Activated effector memory CD4-positive, alpha-beta T cell treated with anti-CD3 and anti-CD28 coated beads, Interleukin-2, amount 50 U/mL, for 16 hours (primary cell): ENCODE measurements around the gene ZNF385B.
"Not testable (repeated sequence)": the region's sequence is repeated elsewhere in the genome, so short reads cannot be mapped to it uniquely, and the experiment has no call there.

Experiments used
- DNase-seq: peaks from one replicate; pipeline ENCODE4 v3.0.0-alpha.2; 2020

Gene ZNF385B

DNA sequence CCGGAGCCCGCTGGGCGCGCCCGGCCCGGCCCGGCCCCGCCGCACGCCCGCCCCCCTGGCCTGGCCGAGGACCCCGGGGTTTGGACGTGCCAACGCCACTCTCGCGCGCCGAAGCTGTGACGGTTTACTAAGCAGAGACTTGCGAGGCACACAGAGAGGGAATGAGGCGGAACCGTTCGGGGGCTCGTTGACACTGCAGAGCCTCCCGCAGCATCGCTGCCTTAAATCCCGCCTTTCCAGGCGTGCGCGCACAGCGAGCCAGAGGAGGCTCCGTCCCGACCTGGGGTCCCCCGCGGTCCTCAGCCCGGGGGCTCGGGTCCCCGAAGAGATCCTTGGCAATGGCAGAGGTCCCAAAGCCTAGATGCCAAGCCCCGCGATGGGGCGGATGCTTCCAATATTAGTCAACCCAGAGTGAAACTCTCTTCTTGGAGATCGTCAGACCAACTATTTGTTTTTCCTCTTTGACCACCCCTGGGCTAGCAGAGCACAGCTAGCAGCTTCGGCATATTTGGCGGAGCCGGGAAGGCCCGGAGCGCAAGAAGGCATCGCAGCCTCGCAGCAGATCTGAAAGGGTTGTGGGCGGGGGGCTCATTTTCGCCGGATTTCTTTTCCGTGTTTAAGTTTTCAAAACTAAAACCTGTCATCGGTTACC lies at the start of gene ZNF385B:
Gene ZNF385B, minus strand, starts transcription at position 197 of the 652 bp plus-strand sequence.
- no peak for DNase-seq

DNA sequence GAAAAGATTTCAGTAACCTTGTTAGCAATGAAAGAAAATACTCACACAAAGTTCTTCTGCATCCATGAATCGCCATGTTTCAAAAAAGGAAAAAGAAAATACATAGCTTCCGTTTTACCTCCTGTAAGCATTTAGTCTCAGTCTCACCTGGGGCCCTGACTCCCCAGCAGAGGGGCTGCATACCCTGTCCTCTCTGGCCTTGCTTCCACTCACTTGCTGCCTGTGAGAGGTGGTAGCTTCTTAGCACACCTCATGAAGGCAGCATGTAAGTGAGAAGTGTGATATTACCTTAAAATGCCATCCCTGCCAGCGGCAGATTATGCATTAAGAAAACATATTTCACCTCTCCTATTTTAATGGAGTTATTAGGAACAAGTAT lies 49.3 kb upstream of the ZNF385B start:
- no peak for DNase-seq

DNA sequence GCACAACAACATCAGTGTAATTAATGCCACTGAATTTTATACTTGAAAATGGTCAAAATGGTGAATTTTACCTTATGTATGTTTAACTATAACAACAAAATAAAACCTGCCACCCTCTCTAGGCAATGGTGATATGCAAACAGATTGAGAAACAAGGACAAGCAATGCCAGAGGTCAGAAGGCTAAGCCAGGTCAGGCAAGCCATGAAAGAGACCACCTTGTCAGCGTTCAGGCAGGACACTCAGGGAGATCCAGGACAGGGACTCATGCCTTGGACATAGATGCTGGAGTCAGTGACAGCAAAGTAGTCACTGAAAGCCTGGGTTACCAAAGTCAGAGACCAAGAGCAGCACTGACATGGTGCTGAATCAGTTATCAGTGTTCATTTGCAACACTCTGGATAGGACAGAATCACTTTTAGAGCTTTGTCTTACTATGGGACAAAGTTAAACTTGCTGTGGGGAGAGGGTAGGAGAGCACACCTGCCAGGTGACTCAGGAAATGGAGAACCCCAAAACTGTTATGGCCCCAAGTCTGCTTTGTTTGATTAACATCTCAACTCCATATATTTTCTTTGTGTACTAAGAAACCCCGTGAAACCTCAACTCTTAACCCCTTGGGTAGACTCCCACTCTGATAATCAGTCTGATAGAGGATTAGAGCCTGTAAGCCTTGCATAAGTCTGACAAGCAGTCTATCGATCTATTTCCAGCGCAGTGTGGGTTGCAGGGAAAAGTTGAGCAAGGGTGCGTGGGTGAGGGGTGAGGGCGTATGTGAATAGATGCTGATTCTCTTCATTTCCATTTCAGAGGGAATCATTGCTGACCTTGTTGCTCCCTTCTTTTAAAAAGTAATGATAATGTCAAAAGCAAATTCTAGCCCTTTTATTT lies 48.7 kb upstream of the ZNF385B start:
- no peak for DNase-seq

DNA sequence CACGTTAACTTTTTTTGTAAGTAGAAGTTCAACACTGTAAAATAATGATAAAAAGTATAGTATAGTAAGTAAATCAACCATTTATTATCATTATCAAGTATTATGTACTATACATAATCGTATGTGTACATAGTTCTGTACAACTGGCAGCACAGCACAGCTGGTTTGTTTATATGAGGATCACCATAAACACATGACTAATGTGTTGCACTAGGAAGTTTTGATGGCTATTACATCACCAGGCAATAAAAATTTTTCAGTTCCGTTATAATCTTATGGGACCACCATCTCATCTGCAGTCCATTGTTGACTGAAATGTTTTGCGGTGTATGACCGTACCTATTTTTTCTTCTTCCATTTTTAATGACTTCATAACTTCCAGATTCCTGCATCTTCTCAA lies 39.2 kb upstream of the ZNF385B start:
- no peak for DNase-seq

DNA sequence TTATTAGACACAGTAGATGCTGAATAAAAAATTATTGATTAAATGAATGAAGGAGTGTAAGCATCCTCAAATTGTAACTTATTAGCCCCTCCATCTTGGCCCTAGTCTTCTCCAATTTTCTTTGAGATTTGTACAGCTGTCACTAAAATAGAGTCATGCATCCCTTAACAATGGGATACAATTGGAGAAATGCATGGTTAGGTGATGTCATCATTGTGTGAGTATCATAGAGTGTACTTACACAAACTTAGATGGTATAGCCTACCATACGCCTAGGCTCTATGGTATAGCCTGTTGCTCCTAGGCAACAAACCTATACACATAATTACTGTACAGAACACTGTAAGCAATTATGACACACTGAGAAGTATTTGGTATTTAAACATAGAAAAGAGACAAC lies 38.3 kb upstream of the ZNF385B start:
- no peak for DNase-seq

DNA sequence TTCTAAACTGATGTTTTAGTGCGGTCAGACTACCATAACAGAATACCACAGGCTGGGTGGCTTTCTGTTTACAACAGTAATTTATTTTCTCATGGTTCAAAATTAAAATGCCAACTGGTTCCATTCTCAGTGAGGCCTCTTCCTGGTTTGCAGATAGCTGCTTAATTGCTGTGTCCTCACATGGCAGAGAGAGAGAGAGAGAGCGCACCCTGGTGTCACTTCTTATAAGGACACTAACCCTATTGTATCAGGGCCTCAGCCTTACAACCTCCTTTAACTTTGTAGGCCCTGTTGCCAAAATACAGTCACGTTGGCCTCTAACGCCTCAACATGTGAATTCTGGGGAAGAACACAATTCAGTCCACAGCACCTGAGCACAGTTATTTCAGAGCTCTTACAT lies 37.5 kb upstream of the ZNF385B start:
- no peak for DNase-seq

DNA sequence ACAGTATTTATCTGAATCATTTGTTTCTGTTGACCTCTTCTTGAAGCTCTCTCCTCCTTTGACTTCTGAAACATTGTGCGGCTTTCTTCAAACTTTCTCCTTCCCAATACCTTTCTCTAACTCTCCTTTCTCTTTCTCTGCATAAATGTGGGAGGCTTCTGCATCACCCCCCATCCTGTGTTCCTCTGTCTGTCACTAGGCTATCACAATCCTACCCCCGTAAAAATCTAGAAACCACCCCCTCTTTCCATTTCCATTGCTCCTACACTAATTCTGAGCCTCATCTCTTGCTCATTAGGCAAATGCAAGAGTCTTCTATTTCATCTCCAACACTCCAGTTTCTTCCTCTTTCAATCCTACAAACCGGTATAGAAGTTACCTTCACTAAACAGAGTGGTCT lies 32.2 kb upstream of the ZNF385B start:
- DNase-seq: no peak

DNA sequence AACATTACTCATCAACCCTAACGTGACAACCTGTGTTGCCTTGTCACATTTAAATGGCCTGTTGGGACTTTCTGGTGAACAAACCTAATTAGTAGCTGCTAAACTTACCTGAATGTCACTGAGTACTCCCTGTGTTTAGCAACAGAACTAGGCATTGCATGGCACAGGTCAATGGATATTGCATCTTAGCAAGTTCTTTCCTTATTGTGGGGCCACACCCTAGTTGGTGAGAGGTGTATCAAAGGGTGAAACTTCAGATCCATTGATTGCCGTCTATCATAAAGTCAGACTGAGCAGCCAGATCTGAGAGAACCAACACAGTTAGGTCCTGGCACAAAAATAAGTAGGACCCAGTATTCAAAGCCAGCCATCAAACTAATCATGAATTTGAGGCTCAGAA lies 29.8 kb upstream of the ZNF385B start:
- no peak for DNase-seq

DNA sequence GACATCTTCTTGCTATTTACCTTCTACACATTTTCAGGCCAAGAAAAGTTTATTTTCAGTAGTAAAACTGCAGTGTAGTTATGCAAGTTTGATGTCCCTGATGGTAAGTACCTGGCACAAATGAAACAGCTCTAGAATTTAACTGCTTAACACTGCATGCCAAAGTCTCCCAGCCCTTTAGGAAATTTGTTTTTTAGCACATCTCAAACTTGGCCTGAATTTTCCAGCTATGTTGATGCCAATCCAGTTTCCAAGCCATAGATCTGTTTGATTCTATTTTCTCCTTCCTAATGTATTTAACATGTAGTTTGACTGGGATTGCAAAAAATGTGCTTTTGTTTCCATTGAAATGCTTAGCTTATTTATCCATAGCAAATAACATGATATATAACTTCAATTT lies 29.3 kb upstream of the ZNF385B start:
- no peak for DNase-seq

DNA sequence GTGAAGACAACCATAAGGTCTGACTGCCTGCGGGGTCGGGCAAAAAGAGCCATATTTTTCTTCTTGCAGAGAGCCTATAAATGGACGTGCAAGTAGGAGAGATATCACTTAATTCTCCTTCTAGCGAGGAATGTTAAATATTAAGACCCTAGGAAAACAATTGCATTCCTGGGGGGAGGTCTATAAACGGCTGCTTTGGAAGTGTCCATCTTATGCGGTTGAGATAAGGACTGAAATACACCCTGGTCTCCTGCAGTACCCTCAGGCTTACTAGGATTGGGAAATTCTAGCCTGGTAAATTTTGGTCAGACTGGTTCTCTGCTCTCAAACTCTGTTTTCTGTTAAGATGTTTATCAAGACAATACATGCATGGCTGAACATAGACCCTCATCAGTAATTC lies 27.2 kb upstream of the ZNF385B start:
- DNase-seq: not testable (repeated sequence)

DNA sequence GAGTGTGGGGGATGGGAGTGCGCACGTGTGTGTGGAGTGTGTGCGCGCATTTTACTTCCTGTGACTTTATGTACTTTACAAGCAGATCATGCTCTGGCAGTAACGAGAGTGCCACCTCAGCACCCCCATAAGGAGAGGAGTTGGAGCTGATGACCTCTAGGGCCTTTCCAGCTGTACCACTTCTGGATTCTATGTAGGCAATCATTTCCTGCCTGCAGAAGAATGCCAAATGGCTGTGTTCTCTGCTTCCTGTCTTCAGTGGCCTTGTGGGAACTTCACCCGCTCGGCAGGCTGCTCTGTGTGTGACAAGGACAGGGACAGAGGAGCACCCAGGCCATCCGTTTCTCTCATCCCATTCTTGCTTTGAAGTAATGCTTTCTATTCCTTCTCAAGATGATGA lies 22.8 kb upstream of the ZNF385B start:
- no peak for DNase-seq

DNA sequence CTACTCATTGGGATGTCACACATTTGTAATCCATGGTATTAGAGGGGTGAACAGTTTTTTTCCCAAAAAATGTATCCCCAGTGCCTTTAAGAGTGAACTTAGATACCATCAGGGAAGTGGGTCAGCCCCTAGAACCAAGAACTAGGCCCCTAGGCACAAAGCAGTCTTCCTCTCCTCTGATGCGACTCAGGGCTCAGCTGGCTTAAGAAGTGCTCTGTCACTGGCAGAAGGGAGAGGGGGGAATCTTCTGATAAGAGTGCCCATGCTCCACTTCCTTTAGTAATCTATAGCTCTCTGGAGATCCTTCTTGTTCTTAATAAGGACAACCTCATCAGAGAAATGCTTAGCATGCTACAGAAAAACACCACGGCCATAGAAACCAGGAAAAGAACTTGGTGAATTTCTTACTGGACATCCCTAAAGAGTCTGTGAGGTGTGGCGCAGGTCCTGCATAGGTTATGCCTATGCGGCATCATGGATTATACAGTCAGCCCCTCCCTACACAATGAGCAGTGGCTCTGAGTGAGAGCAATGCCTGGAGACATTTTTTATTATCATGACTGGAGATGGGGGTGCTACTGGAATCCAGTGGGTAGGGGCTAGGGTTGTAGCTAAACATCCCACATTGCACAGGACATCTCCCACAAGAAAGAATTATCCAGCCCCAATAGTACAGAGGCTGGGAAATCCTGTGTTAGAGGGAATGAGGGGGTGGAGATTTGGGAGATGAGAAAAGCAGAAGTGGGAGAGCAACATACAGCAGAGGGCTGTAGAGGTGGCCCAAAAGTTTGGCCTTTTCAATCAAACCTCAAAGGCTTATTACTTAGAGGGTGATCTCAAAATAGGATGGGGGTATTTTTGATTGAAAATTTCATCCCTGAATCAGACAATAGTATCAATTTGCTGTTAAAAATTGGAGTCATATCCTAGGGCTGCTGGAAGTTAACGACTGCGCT lies 21.7 kb upstream of the ZNF385B start:
- no peak for DNase-seq

DNA sequence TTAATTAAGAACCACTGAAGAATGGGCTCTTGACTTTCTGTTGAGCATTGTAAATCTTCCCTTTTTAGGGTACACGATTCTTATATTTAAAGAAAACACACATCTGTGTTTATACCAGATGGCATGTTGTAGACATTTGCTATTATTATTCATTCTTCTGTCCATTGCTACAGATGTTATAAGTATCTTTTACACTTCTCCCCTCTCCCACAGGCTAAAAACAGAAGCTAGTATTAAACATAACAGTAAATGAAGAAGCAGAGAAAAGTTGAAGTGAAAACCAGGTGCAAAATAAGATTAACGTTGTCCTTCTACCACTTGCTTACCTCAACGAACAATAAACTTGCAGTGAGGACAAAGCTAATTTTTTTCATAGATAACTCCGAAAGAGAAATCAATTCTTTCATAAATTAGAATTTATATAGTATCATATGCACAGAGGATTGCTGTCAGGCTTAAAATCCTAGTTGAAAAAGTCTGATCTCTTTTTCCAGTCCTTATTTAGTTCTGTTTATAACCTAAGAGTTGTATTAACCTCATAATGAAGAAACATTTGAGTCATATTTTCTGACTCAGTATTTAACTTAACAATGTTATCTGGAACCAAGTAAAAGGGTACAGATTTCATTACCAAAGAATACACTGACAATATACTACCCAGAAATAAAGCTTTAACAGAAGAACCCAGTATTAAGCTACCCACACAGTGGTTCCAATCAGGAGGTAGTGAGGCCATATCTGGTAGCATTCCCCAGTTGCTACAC lies 16.4 kb upstream of the ZNF385B start:
- no peak for DNase-seq

DNA sequence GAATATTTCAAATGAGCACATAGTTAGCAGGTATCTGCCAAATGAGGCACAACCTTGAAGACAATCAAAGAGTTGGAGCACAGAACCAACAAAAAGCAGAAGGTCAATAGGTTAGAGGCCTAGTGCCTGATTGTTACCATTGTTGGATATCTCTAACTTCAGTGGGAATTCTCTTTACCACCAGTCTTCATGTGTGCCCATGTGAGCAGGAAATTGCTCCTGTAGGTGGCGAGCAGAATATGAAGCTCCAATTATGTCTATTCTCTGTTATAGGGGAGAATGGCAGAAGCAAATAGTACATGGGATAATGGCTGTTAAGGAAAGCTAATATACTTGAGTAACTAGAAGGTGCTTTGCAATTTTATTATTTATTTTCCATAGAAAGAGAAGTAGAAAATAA lies 14.9 kb upstream of the ZNF385B start:
- DNase-seq: no peak

DNA sequence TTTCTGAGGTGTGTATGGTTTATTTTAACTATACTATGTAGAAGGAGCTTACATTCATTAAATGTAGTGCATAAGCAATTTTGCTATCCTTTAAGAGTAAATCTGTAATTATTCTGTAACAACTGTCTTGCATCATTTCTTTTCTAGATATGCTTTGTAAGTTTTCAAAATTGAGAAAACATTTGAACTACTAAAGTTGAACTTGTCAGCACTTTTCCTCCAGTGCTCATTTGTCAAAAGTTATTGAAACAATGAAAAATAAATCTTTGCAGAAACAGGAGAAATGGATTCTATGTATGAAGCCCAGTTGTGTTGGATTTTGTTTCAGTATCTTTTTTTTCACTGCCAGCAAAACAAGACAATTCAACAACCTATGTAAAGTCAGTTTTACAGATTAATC lies 14.5 kb upstream of the ZNF385B start:
- no peak for DNase-seq

DNA sequence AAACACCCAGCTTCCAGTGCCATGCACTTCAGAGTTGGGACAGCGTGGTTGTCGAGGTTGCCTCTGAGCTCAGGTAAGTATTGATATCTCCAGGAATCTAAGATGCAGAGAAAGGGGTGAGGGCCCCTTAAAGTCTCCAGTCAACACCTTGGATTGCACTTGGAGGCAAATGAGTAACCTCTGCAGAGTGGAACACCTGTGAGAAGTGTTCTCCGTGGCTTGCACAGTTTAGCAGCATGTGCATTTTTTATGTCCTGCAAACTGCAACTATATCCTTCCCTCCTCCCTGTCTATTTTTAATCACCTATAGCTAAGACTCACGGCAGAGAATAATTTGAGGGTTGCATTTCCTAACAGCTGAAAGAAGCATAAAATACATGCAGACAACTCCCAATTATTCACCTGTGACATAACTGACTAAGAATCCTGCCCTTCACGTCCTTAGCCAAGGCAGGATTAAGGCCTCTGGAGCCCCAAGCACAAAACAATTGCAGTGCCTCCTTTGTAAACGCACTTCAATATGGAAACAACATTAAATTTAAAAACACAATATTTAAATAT lies 1.6 kb upstream of the ZNF385B start:
- no peak for DNase-seq

DNA sequence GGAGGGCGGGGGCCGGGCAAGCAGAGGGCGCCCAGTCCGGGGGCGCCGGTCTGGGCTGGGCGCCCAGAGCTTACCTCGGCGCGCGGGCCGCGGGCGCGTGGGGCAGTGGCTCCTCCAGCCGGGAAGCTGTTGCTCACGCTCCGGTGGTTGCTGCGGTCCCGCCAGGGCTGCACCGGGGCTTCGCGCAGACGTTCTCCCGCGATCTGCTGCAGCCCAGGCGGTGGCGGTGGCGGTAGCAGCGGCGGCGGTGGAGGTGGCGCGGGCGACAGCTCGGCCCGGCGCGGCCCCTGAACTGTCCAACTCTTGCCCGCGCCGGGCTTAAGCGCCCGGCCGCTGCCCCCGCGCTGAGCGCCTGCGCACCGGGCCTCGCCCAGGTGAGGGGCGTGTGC lies 391 bp downstream of the ZNF385B start:
- no peak for DNase-seq

DNA sequence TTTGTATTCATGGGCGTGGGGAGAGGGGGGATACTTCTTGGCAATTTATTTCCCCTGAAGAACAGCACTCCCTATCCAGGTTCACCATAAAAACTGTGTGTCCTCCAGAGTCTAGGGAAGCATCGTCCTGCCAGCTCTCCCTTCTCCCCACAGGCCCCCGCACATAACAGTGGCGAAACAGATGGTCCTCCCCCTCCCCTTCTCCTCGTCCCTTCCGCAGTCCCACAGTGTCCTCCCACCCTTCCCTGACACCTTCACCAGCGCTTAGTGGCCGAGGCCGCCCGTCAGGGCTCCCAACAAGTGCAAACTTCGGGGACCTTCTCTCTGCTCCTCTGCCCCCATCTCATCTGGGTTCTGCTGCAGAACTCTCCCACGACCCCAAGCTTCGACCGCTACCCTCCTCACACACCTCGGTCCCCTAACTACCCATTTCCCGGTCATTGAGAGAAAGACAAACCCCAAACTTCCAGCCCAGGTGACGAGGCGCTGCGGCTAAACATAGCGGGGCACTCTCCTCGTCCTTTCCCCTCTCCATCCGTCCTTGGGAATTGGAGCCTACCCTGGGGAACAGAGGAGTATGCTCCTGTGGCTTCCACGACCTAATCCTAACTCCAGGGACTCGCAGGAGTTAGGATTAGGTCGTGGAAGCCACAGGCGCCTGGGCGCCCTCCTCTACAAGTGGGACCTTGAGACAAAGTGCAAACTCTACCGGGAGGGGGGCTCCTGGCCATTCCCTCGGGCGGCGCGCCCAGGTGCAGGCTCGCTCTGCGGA lies 971 bp downstream of the ZNF385B start:
- DNase-seq: no peak

DNA sequence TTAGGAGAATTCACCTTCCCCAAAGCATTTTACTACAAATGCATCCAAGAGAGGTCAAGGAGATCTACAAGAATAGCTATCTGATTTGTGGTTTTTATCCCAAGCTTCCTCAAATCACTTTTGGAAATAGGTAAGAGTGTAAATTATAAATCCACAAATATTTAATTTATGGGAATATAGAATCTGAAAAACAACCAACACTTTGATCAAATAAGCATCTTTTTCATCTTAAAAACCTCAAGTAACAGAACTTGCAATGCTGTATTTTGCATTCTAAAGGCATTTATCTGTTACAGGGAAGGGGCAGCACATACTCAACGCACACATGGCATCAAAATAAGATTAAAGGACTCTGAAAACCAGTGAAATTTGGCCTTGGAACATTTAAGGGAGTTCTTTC lies 1.9 kb downstream of the ZNF385B start:
- DNase-seq: no peak

DNA sequence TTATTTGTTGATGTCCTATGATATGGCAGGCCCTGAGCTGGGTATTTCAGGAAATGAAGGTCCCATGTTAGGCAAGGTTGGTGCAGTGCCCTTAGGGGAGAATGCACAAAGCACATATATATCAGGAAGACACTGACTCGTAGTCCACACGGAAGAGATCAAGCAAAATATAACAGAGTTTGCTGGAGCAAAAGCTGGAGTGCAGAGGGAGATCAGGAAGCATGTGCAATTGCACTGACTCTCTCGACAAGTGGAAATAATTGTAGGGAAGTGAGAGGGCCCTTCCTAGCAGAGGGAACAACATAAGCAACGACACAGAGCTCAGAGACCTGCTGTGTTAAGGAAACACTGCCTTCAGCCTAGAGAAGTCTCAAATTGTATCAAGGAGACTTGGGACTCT lies 4.2 kb downstream of the ZNF385B start:
- no peak for DNase-seq

DNA sequence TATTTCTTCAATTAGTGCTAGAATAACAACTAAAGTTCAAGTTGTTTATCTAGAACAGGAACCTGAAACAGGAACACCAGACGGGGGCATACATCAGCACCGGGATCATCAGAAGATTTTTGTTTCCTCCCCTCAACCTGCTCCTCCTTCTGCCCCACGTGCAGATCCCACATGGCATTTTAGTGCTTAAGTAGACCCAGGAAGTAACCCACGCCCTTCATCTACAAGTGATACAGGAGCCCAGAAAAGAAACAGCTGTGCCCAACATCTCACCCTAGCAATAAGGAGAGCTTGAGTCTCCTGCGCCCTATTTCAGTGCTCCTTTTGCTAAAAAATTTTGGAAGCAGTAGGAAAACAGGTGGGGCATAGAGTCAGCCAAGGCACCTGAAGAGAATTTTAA lies 5.2 kb downstream of the ZNF385B start:
- DNase-seq: no peak

DNA sequence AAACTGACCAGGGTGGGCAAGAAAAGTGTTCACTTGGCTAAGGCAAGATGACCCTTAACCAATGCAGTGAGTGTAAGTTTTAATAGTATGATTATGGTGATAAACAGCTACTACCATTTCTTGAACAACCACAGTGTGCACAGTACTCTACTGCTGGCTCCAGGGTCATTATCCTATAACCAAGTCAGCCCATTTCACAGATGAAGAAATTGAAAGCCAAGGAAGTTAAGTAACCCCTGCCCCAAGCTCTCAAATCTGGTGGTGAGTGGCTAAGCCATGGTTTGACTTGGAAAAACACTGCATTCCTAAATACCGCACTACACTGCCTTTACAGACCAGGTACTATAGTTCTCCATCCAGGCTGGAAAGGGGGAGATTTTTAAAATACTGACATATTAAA lies 5.7 kb downstream of the ZNF385B start:
- no peak for DNase-seq
